ENCODE results near the gene PDYN. TPM values are rescaled to one million over a fixed set of nuclear protein-coding genes. Genes with fewer than 3 reads are reported as not detected.

The PDYN gene
- total RNA-seq, 4 donors from 2014 or later = not detected

GRCh38 chr20:1995531-1996310 is 1.9 kb upstream of the PDYN start:
- no peaks in the 10 kb centered on the region for H3K9me3 ChIP-seq
- H3K4me3 ChIP-seq = no peak overlapping the region
- H3K36me3 ChIP-seq = no peaks in the 10 kb centered on the region
- no peak overlapping the region for H3K27ac ChIP-seq
- DNase-seq = no peak
- TF ChIP-seq CTCF (IDR thresholded peaks at IDR 0.05) (no peak), POLR2A (IDR thresholded peaks at IDR 0.05) (no peak)
- H3K4me1 ChIP-seq = no peaks in the 10 kb centered on the region
- no peaks in the 10 kb centered on the region for H3K27me3 ChIP-seq

- no peak overlapping the region for H3K4me3 ChIP-seq
- no peak for TF ChIP-seq POLR2A (IDR thresholded peaks at IDR 0.05)
- no peak for TF ChIP-seq CTCF (IDR thresholded peaks at IDR 0.05)
- no peaks in the 10 kb centered on the region for H3K4me1 ChIP-seq
- H3K27me3 ChIP-seq = no peaks in the 10 kb centered on the region
- DNase-seq = no peak
- no peaks in the 10 kb centered on the region for H3K9me3 ChIP-seq
- H3K36me3 ChIP-seq = no peaks in the 10 kb centered on the region
- no peak overlapping the region for H3K27ac ChIP-seq
These were observed 769 bp upstream of the PDYN start for GRCh38 chr20:1994627-1995026.

- Histone ChIP-seq H3K4me1 (no peaks in the 10 kb centered on the region), H3K36me3 (no peaks in the 10 kb centered on the region), H3K27me3 (no peaks in the 10 kb centered on the region), H3K27ac (no peak overlapping the region), H3K9me3 (no peaks in the 10 kb centered on the region), H3K4me3 (no peak overlapping the region)
- TF ChIP-seq CTCF (IDR thresholded peaks at IDR 0.05) (no peak), POLR2A (IDR thresholded peaks at IDR 0.05) (no peak)
- DNase-seq = no peak
These were observed 1.3 kb downstream of the PDYN start for GRCh38 chr20:1992359-1993110.

GRCh38 chr20:1987826-1988225 is 6.0 kb downstream of the PDYN start:
- no peaks in the 10 kb centered on the region for H3K4me1 ChIP-seq
- H3K4me3 ChIP-seq = no peak overlapping the region
- no peaks in the 10 kb centered on the region for H3K36me3 ChIP-seq
- DNase-seq = no peak
- H3K27me3 ChIP-seq = no peaks in the 10 kb centered on the region
- TF ChIP-seq CTCF (IDR thresholded peaks at IDR 0.05) (no peak), POLR2A (IDR thresholded peaks at IDR 0.05) (no peak)
- no peaks in the 10 kb centered on the region for H3K9me3 ChIP-seq
- no peak overlapping the region for H3K27ac ChIP-seq

GRCh38 chr20:1983301-1983700 is 10.6 kb downstream of the PDYN start:
- Histone ChIP-seq H3K4me1 (no peaks in the 10 kb centered on the region), H3K27ac (no peak overlapping the region), H3K36me3 (no peaks in the 10 kb centered on the region), H3K9me3 (no peaks in the 10 kb centered on the region), H3K27me3 (no peaks in the 10 kb centered on the region), H3K4me3 (no peak overlapping the region)
- TF ChIP-seq POLR2A (IDR thresholded peaks at IDR 0.05) (no peak), CTCF (IDR thresholded peaks at IDR 0.05) (no peak)
- DNase-seq = no peak
